IMR-90 (cell line): Measurements from ENCODE around the gene MAPK10. TPM values are rescaled to one million over a fixed set of nuclear protein-coding genes. Genes with fewer than 3 reads are reported as not detected.

Experiments used
- ATAC-seq: fragments of 200-7000 bp; cut with Tn5 transposase; 2 replicates; pipeline ENCODE4 v1.9.1; 2020; ENCODE audit warnings: low read depth, mild to moderate bottlenecking, moderate library complexity
- BruUV-seq: library from RNA; stranded (reverse); fragments of 400-500 nt; replicated peaks from 2 replicates; lab custom pipeline; 2021; lab: Mats Ljungman, UMichigan
- CTCF ChIA-PET: fragments of 300-600 bp; formaldehyde crosslinking; extraction: SDS; loops from one replicate; lab custom pipeline; 2021; ENCODE audit warnings: antibody characterized with exemption; lab: Yijun Ruan, JAX
- POLR2A ChIA-PET: fragments of 300-600 bp; sonication (Branson Sonifier 250); formaldehyde crosslinking; loops from one replicate; lab custom pipeline; 2022; ENCODE audit warnings: antibody characterized with exemption; ENCODE audit not compliant: unreplicated experiment; lab: Charles Lee
- DNase-seq: peaks from one replicate; pipeline ENCODE4 v3.0.0; 2013
- H2AFZ ChIP-seq: replicated peaks from 2 replicates; pipeline ENCODE3; 2013; ENCODE audit warnings: low read length, mild to moderate bottlenecking; ENCODE audit not compliant: poor library complexity
- H2AK5ac ChIP-seq: 2 replicates; pipeline ENCODE4 v1.6.1; 2013; ENCODE audit warnings: low read depth, low read length, inconsistent platforms
- H2AK9ac ChIP-seq: replicated peaks from 2 replicates; pipeline ENCODE3; 2013; ENCODE audit warnings: mild to moderate bottlenecking, low read depth, low read length, moderate library complexity; ENCODE audit not compliant: poor library complexity
- H2BK120ac ChIP-seq: 2 replicates; pipeline ENCODE4 v1.6.1; 2013; ENCODE audit warnings: low read depth, low read length, inconsistent platforms
- H2BK15ac ChIP-seq: 3 replicates; pipeline ENCODE4 v1.6.1; 2013; ENCODE audit warnings: low read depth, low read length, inconsistent platforms
- H2BK20ac ChIP-seq: 2 replicates; pipeline ENCODE4 v1.6.1; 2013; ENCODE audit warnings: low read depth, mild to moderate bottlenecking, inconsistent platforms, low read length, moderate library complexity
- H2BK5ac ChIP-seq: 2 replicates; pipeline ENCODE4 v1.6.1; 2013; ENCODE audit warnings: mild to moderate bottlenecking, low read depth, low read length, inconsistent platforms; ENCODE audit not compliant: poor library complexity, severe bottlenecking
- H3K14ac ChIP-seq: replicated peaks from 2 replicates; pipeline ENCODE4 v1.6.1; 2013; ENCODE audit warnings: low read depth, low read length, inconsistent platforms
- H3K18ac ChIP-seq: 2 replicates; pipeline ENCODE4 v1.6.1; 2013; ENCODE audit warnings: low read depth, low read length, control low read depth
- H3K23ac ChIP-seq: 2 replicates; pipeline ENCODE4 v1.6.1; 2013; ENCODE audit warnings: low read depth, low read length, inconsistent platforms
- H3K27ac ChIP-seq: 2 replicates; pipeline ENCODE4 v1.5.1; 2013; ENCODE audit warnings: mild to moderate bottlenecking, control low read depth, low read length; ENCODE audit not compliant: insufficient read depth
- H3K27me3 ChIP-seq: 2 replicates; pipeline ENCODE4 v1.6.1; 2013; ENCODE audit warnings: low read length; ENCODE audit not compliant: control insufficient read depth, insufficient read depth
- H3K36me3 ChIP-seq: 2 replicates; pipeline ENCODE4 v1.6.1; 2013; ENCODE audit warnings: low read length, mixed read lengths; ENCODE audit not compliant: control insufficient read depth, insufficient read depth
- H3K4ac ChIP-seq: 2 replicates; pipeline ENCODE4 v1.6.1; 2013; ENCODE audit warnings: low read depth, low read length, inconsistent platforms
- H3K4me1 ChIP-seq: 2 replicates; pipeline ENCODE4 v1.6.1; 2013; ENCODE audit warnings: low read length, mixed read lengths; ENCODE audit not compliant: control insufficient read depth, insufficient read depth
- H3K4me2 ChIP-seq: 2 replicates; pipeline ENCODE4 v1.6.1; 2013; ENCODE audit warnings: low read depth, mild to moderate bottlenecking, control low read depth, low read length, moderate library complexity
- H3K4me3 ChIP-seq: 2 replicates; pipeline ENCODE4 v1.5.1; 2013; ENCODE audit warnings: low read depth, mild to moderate bottlenecking, control low read depth, low read length, moderate library complexity; ENCODE audit not compliant: insufficient read depth
- H3K56ac ChIP-seq: 2 replicates; pipeline ENCODE4 v1.6.1; 2013; ENCODE audit warnings: low read length, inconsistent platforms; ENCODE audit not compliant: insufficient read depth; ENCODE audit errors: extremely low read depth
- H3K79me1 ChIP-seq, 2 experiments: 2 replicates each; pipeline ENCODE4 v1.6.1; 2013; ENCODE audit warnings: low read length in 2 of 2, inconsistent platforms in 1 of 2, low read depth in 1 of 2
- H3K9ac ChIP-seq: 2 replicates; pipeline ENCODE4 v1.6.1; 2013; ENCODE audit warnings: low read depth, low read length, control low read depth
- H3K9me1 ChIP-seq: 2 replicates; pipeline ENCODE4 v1.6.1; 2013; ENCODE audit warnings: low read length, inconsistent platforms; ENCODE audit not compliant: insufficient read depth
- H3K9me3 ChIP-seq: 2 replicates; pipeline ENCODE4 v1.6.1; 2013; ENCODE audit warnings: low read length; ENCODE audit not compliant: control insufficient read depth, insufficient read depth
- H4K20me1 ChIP-seq: 2 replicates; pipeline ENCODE4 v1.6.1; 2013; ENCODE audit warnings: low read length, inconsistent platforms; ENCODE audit not compliant: insufficient read depth
- H4K5ac ChIP-seq: 2 replicates; pipeline ENCODE4 v1.6.1; 2013; ENCODE audit warnings: mild to moderate bottlenecking, low read depth, low read length, control low read depth
- H4K8ac ChIP-seq, 2 experiments: 2 replicates each; pipeline ENCODE4 v1.6.1; 2013; ENCODE audit warnings: low read depth in 2 of 2, low read length in 2 of 2, control low read depth in 1 of 2, inconsistent platforms in 1 of 2
- H4K91ac ChIP-seq: 2 replicates; pipeline ENCODE4 v1.6.1; 2013; ENCODE audit warnings: low read depth, low read length, inconsistent platforms; ENCODE audit not compliant: insufficient read depth
- BHLHE40 ChIP-seq: fragments of 150-350 bp; IDR thresholded peaks from 2 replicates; pipeline ENCODE4 v1.6.1; 2016; ENCODE audit warnings: mild to moderate bottlenecking, low read depth, low read length
- CEBPB ChIP-seq: IDR thresholded peaks from 2 replicates; pipeline ENCODE4 v1.6.1; 2012; ENCODE audit warnings: low read depth, low read length, improper control_type of control experiment
- MAFK ChIP-seq: IDR thresholded peaks from 2 replicates; pipeline ENCODE4 v1.6.1; 2012; ENCODE audit warnings: low read depth, low read length, improper control_type of control experiment
- MAZ ChIP-seq: IDR thresholded peaks from 2 replicates; pipeline ENCODE4 v1.6.1; 2012; ENCODE audit warnings: low read depth, mild to moderate bottlenecking, low read length, improper control_type of control experiment, moderate library complexity, borderline replicate concordance
- RCOR1 ChIP-seq: IDR thresholded peaks from 2 replicates; pipeline ENCODE4 v1.6.1; 2012; ENCODE audit warnings: mild to moderate bottlenecking, low read length, improper control_type of control experiment; ENCODE audit not compliant: insufficient replicate concordance
- WGBS, 2 experiments: methylation state at CpG; one replicate each; pipeline versions ENCODE4 v1.1.5 to v1.1.7; 2013; ENCODE audit warnings: missing lambda C conversion rate in 2 of 2; ENCODE audit not compliant: insufficient read length in 1 of 2; ENCODE audit errors: extremely low coverage in 2 of 2; 5-methylcytosine and 5-hydroxymethylcytosine counted together
- dilution Hi-C: fragments of 300-500 bp; cut with HindIII; formaldehyde crosslinking; loops from one replicate; pipeline ENCODE4 v1.14.3; 2018; ENCODE audit warnings: low sequenced_read_pairs; ENCODE audit not compliant: unreplicated experiment
- in situ Hi-C: fragments of 300-500 bp; cut with MboI; formaldehyde crosslinking; loops from 3 replicates; pipeline ENCODE4 v1.14.3; 2019; ENCODE audit warnings: low sequenced_read_pairs, inconsistent platforms, mixed read lengths
- intact Hi-C: fragments of 100-400 bp; cut with micrococcal nuclease; formaldehyde crosslinking; loops from 2 replicates; pipeline ENCODE4 v1.10.0; 2022
- polyA plus RNA-seq, 3 experiments: library from polyadenylated mRNA; depleted of rRNA; stranded (reverse); fragments of >200 nt; gene quantifications; 2 replicates each; pipeline ENCODE4 v1.2.3, GENCODE V29; 2012; ENCODE audit warnings: low replicate concordance in 1 of 3
- total RNA-seq: library from RNA; depleted of rRNA; stranded (reverse); fragments of >200 nt; gene quantifications from 2 replicates; pipeline ENCODE4 v1.2.3, GENCODE V29; 2012

The MAPK10 gene
- total and polyA plus RNA-seq, 2 of the 4 experiments (the other 2 are of a cell fraction), result 2.8 to 6.5 TPM

- DNase-seq (no peak), ATAC-seq (no peak)
- BruUV-seq, result no TSS peak
- Histone ChIP-seq H2AK5ac (no peak overlapping the region), H3K9me1 (no peaks in the 10 kb centered on the region), H3K27ac (no peak overlapping the region), H3K18ac (no peak overlapping the region), H3K4me2 (no peak overlapping the region), H3K9ac (no peak overlapping the region), H2BK20ac (no peak overlapping the region), H3K14ac (no peak overlapping the region), H3K56ac (no peak overlapping the region), H2AK9ac (no peak overlapping the region), H4K20me1 (no peaks in the 10 kb centered on the region), H3K9me3 (no peaks in the 10 kb centered on the region), H3K23ac (no peak overlapping the region), H4K5ac (no peak overlapping the region), H2BK120ac (no peak overlapping the region), H2BK15ac (no peak overlapping the region), H3K4me3 (no peak overlapping the region), H4K91ac (no peak overlapping the region), H2BK5ac (no peak overlapping the region), H3K36me3 (no peaks in the 10 kb centered on the region), H3K27me3 (no peaks in the 10 kb centered on the region), H3K4ac (no peak overlapping the region), H3K4me1 (no peaks in the 10 kb centered on the region), H2AFZ (no peak overlapping the region), H4K8ac (no peak overlapping the region), H3K79me1 (no peaks in the 10 kb centered on the region)
- dilution Hi-C loops (no loop called here), in situ Hi-C loops (no loop called here), intact Hi-C loops (no loop called here)
- TF ChIP-seq BHLHE40, result no peak
- no peak for TF ChIP-seq MAZ
- TF ChIP-seq CEBPB, result no peak
- no peak for TF ChIP-seq RCOR1
- TF ChIP-seq MAFK, result no peak
- ChIA-PET CTCF (no interaction called here), POLR2A (no interaction called here)
- WGBS, 2 experiments, result no CpG with 5 or more reads among the region's 2 CpGs
Observed at GRCh38 chr4:86280246-86280645, 79.6 kb downstream of the MAPK10 start.
